ENCODE data around the gene ZNF197.

DNA sequence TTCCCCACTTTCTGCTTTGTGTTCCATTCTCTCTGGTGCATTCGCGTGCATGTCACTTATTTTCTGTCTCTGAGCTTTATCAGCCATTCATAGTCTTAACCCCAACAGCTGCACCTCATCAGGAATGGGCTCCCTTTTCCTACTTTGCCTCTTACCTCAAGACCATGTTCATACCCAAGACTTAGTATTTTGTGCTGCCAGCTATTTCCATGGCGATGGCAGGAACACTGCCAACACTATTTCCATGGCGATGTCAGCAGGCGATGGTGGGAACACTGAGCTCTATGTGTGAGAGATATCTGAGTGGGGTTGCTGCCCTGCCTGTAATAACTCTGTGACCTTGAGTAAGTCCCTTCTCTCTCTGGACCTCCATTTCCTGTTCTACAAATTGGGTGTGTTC, 29.2 kb downstream of the ZNF197 start:
- TF ChIP-seq, protein P1, sequence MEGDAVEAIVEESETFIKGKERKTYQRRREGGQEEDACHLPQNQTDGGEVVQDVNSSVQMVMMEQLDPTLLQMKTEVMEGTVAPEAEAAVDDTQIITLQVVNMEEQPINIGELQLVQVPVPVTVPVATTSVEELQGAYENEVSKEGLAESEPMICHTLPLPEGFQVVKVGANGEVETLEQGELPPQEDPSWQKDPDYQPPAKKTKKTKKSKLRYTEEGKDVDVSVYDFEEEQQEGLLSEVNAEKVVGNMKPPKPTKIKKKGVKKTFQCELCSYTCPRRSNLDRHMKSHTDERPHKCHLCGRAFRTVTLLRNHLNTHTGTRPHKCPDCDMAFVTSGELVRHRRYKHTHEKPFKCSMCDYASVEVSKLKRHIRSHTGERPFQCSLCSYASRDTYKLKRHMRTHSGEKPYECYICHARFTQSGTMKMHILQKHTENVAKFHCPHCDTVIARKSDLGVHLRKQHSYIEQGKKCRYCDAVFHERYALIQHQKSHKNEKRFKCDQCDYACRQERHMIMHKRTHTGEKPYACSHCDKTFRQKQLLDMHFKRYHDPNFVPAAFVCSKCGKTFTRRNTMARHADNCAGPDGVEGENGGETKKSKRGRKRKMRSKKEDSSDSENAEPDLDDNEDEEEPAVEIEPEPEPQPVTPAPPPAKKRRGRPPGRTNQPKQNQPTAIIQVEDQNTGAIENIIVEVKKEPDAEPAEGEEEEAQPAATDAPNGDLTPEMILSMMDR (conservative IDR thresholded peaks at IDR 0.05; ENCODE audit: low read depth, low read length): no peak
- no peak for TF ChIP-seq EZH2 (IDR thresholded peaks at IDR 0.05; ENCODE audit: low read length, unreplicated experiment)

All from PC-3 (cell line).